ENCODE data around the gene FLOT1.

- no peak for TF ChIP-seq EZH2phosphoT487 (IDR thresholded peaks at IDR 0.05; ENCODE audit: low read length)
- TF ChIP-seq, protein P1, sequence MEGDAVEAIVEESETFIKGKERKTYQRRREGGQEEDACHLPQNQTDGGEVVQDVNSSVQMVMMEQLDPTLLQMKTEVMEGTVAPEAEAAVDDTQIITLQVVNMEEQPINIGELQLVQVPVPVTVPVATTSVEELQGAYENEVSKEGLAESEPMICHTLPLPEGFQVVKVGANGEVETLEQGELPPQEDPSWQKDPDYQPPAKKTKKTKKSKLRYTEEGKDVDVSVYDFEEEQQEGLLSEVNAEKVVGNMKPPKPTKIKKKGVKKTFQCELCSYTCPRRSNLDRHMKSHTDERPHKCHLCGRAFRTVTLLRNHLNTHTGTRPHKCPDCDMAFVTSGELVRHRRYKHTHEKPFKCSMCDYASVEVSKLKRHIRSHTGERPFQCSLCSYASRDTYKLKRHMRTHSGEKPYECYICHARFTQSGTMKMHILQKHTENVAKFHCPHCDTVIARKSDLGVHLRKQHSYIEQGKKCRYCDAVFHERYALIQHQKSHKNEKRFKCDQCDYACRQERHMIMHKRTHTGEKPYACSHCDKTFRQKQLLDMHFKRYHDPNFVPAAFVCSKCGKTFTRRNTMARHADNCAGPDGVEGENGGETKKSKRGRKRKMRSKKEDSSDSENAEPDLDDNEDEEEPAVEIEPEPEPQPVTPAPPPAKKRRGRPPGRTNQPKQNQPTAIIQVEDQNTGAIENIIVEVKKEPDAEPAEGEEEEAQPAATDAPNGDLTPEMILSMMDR (IDR thresholded peaks at IDR 0.05; ENCODE audit: low read length): peak; percentile 92
Measured at GRCh38 chr6:30722280-30723112, 20.0 kb downstream of the FLOT1 start.
